ENCODE results near the gene ALX4. TPM values are rescaled to one million over a fixed set of nuclear protein-coding genes. Genes with fewer than 3 reads are reported as not detected.

The ALX4 gene
- total and polyA plus RNA-seq, 2 donors (not counting 3 experiments of a cell fraction or from before 2014, with no cell fraction given) = not detected

DNA sequence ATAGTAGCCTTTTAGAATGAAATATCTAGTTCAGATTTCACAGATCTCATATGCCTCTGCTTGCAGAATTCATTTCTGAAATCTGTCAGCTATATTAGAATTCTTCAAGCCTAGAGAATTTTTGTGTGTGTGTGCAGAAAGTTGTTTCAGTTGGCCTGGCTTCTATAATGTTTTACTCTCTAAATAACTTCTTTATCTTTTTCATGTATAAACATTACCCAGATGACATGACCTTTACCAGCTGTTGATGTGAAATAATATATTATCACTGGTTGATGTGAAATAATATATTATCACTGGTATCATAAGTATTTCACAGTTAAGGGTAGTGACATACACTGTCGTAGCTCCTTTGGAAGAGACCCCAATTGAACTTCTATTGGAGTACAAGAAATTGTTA lies 72.8 kb downstream of the ALX4 start:
- ChIA-PET POLR2A (no interaction called here), CTCF (interaction anchor here (0.8 to 4.1 kb wide), 2 partner anchors 10 to 48 kb away, joined by 4 to 14 read pairs; no protein-coding TSS in a partner anchor)
- no peak for DNase-seq (ENCODE audit: low read depth, low spot score)
- Histone ChIP-seq H4K20me1 (replicated peaks; ENCODE audit: control insufficient read depth, extremely low read depth, insufficient read depth, low read length) (no peaks in the 10 kb centered on the region), H2AFZ (ENCODE audit: low read depth, low read length) (no peak overlapping the region), H3K36me3 (ENCODE audit: control insufficient read depth in 2 of 2, extremely low read depth in 1 of 2, insufficient read depth in 2 of 2, low read length in 2 of 2) (peaks cover 0 to 2% of the 10 kb centered on the region in 2 experiments), H3K9ac (replicated peaks; ENCODE audit: extremely low read depth, insufficient read depth, low read length) (no peak overlapping the region), H3K9me1 (replicated peaks; ENCODE audit: control insufficient read depth, extremely low read depth, insufficient read depth, low read length) (no peaks in the 10 kb centered on the region), H3K4me2 (ENCODE audit: insufficient read depth, low read length) (no peak overlapping the region), H3K9me3 (replicated peaks; ENCODE audit: control insufficient read depth, insufficient read depth, low read length) (no peaks in the 10 kb centered on the region), H3K79me2 (ENCODE audit: control insufficient read depth, insufficient read depth, low read length) (no peaks in the 10 kb centered on the region), H3K4me3 (replicated peaks in 1 of 3; ENCODE audit: insufficient read depth in 1 of 3, low read depth in 1 of 3, low read length in 3 of 3) (no peak overlapping the region), H3K4me1 (ENCODE audit: control insufficient read depth, extremely low read depth, insufficient read depth, low read length) (no peaks in the 10 kb centered on the region), H3K27me3 (ENCODE audit: control insufficient read depth in 2 of 2, insufficient read depth in 2 of 2, low read length in 2 of 2) (no peaks in the 10 kb centered on the region), H3K27ac (ENCODE audit: insufficient read depth, low read depth, low read length) (no peak overlapping the region)
- no peak for FAIRE-seq
- dilution Hi-C loops (cut with MboI; ENCODE audit: extremely low pct_ligation_motif_present, low sequenced_read_pairs) = no loop called here
- BruUV-seq (replicated peaks) = no TSS peak
- TF ChIP-seq MYC (IDR thresholded peaks at IDR 0.05; ENCODE audit: low read depth, low read length) = no peak
- no peak for TF ChIP-seq FOS (IDR thresholded peaks at IDR 0.05; ENCODE audit: borderline replicate concordance, insufficient read depth, low read length)
- no peak for TF ChIP-seq EZH2 (IDR thresholded peaks at IDR 0.05; ENCODE audit: borderline replicate concordance, low read depth, low read length, severe bottlenecking)
- TF ChIP-seq GATA2 (IDR thresholded peaks at IDR 0.05; ENCODE audit: insufficient read depth, insufficient read length, low read depth, low read length) = no peak
- no peak for TF ChIP-seq JUN (IDR thresholded peaks at IDR 0.05; ENCODE audit: borderline replicate concordance, insufficient read depth, insufficient read length, low read depth)
- no peak for TF ChIP-seq POLR2AphosphoS5 (IDR thresholded peaks at IDR 0.05; ENCODE audit: insufficient read depth, low read depth, low read length)
- TF ChIP-seq, protein P1, sequence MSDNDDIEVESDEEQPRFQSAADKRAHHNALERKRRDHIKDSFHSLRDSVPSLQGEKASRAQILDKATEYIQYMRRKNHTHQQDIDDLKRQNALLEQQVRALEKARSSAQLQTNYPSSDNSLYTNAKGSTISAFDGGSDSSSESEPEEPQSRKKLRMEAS (IDR thresholded peaks at IDR 0.05; ENCODE audit: insufficient read depth, insufficient read length) = no peak
- TF ChIP-seq POLR2A (IDR thresholded peaks at IDR 0.05; ENCODE audit: low read depth, low read length) = no peak
- TF ChIP-seq, protein P2, sequence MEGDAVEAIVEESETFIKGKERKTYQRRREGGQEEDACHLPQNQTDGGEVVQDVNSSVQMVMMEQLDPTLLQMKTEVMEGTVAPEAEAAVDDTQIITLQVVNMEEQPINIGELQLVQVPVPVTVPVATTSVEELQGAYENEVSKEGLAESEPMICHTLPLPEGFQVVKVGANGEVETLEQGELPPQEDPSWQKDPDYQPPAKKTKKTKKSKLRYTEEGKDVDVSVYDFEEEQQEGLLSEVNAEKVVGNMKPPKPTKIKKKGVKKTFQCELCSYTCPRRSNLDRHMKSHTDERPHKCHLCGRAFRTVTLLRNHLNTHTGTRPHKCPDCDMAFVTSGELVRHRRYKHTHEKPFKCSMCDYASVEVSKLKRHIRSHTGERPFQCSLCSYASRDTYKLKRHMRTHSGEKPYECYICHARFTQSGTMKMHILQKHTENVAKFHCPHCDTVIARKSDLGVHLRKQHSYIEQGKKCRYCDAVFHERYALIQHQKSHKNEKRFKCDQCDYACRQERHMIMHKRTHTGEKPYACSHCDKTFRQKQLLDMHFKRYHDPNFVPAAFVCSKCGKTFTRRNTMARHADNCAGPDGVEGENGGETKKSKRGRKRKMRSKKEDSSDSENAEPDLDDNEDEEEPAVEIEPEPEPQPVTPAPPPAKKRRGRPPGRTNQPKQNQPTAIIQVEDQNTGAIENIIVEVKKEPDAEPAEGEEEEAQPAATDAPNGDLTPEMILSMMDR (IDR thresholded peaks at IDR 0.05; ENCODE audit: extremely low read depth in 1 of 2, insufficient read depth in 1 of 2, low read depth in 1 of 2, low read length in 2 of 2) = no peak
- intact Hi-C loops (cut with micrococcal nuclease) = no loop called here

Measured in endothelial cell of umbilical vein (primary cell).